ENCODE data around the gene TULP4. TPM values are rescaled to one million over a fixed set of nuclear protein-coding genes. Genes with fewer than 3 reads are reported as not detected.
"Not testable (repeated sequence)": the region's sequence is repeated elsewhere in the genome, so short reads cannot be mapped to it uniquely, and the experiment has no call there.

TULP4 gene
- total and polyA plus RNA-seq, 8 donors = 18.6 to 86.8 (median 21.7) TPM

DNA sequence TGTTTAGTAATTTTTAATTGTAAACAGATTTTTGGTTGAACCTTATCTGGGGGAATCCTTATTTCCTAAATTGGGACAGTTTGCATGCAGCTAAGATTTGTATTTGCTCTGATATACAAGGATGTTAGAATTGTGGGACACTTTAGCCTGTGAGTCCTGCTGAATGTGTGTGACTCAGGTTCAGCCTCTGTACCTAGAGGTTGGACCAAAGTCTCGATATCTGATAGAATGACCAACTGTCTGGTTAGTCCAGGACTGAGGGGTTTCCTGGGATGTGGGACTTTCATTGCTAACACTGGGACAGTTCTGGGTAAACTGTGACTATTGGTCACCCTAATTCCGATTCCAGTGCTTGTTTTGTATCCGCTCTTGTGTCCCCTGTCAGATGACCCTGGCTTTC, 20.2 kb upstream of the TULP4 start:
- H3K36me3 ChIP-seq = peaks cover 0 to 4% of the 10 kb centered on the region in 2 donors
- H3K27ac ChIP-seq = no peak overlapping the region
- TF ChIP-seq, protein P1, sequence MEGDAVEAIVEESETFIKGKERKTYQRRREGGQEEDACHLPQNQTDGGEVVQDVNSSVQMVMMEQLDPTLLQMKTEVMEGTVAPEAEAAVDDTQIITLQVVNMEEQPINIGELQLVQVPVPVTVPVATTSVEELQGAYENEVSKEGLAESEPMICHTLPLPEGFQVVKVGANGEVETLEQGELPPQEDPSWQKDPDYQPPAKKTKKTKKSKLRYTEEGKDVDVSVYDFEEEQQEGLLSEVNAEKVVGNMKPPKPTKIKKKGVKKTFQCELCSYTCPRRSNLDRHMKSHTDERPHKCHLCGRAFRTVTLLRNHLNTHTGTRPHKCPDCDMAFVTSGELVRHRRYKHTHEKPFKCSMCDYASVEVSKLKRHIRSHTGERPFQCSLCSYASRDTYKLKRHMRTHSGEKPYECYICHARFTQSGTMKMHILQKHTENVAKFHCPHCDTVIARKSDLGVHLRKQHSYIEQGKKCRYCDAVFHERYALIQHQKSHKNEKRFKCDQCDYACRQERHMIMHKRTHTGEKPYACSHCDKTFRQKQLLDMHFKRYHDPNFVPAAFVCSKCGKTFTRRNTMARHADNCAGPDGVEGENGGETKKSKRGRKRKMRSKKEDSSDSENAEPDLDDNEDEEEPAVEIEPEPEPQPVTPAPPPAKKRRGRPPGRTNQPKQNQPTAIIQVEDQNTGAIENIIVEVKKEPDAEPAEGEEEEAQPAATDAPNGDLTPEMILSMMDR (IDR thresholded peaks at IDR 0.05) = no peak
- no peaks in the 10 kb centered on the region for H3K4me1 ChIP-seq
- DNase-seq (no peak), ATAC-seq (no peak)
- peaks cover 0 to 16% of the 10 kb centered on the region in 2 donors for H3K9me3 ChIP-seq
- intact Hi-C loops (cut with DNase I) = no loop called here
- no peaks in the 10 kb centered on the region for H3K27me3 ChIP-seq
- no peak overlapping the region for H3K4me3 ChIP-seq

DNA sequence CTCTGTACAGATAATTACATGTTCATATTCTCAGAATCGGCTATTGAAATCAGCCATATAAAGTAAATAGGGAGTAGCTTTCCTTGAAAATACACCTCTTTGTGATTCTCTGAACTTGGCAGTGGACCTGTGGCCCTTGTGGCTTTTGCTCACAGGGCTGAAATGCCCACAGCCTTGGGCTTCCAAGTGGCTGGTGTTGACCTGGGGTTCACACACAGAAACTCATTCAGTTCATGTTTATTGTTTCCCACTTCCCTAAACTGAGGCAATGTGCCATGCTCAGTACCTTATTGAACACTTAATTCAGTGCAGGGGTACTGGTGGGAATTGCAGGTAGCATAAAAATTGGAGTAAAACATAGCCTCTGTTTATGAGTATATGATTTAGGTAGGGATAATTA, 19.1 kb upstream of the TULP4 start:
- Histone ChIP-seq H3K36me3 (peaks cover 0 to 4% of the 10 kb centered on the region in 2 donors), H3K9me3 (peaks cover 0 to 26% of the 10 kb centered on the region in 2 donors), H3K27me3 (no peaks in the 10 kb centered on the region), H3K4me3 (no peak overlapping the region), H3K4me1 (no peaks in the 10 kb centered on the region), H3K27ac (no peak overlapping the region)
- TF ChIP-seq, protein P1 (IDR thresholded peaks at IDR 0.05) = no peak
- no peak for DNase-seq
- intact Hi-C loops (cut with DNase I) = no loop called here
- no peak for ATAC-seq

DNA sequence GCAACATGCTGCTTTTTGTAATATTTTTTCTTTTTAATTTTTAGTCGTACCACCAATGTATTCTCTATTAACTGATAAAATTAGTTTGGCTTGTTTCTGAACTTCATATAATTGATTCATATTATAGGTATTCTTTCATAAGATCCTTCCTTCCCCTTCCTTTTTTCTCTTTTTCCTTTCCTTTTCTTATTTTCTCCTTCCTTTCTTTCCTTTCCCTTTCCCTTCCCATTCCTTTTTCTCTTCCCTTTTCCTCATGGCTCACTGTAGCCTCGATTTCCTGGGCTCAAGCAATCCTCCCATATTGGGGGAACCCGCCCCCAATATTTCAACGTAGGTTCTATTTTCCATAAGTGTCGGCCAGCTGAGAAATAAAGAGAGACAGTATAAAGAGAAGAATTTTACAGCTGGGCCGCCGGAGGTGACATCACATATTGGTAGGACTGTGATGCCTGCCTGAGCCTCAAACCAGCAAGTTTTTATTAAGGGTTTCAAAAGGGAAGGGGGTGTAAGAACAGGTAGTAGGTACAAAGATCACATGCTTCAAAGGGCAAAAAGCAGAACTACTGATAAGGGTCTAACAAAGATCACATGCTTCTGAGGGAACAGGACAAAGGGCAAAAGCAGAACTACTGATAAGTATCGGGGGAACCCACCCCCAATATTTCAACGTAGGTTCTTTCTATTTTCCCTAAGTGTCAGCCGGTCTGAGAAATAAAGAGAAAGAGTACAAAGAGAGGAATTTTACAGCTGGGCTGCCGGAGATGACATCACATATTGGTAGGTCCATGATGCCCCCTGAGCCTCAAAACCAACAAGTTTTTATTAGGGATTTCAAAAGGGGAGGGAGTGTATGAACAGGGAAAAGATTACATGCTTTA, 16.1 kb upstream of the TULP4 start:
- ATAC-seq; DNase-seq; H3K36me3 ChIP-seq; H3K27ac ChIP-seq; H3K27me3 ChIP-seq; H3K4me3 ChIP-seq; intact Hi-C loops (cut with DNase I); H3K4me1 ChIP-seq: not testable (repeated sequence)
- H3K9me3 ChIP-seq = peaks cover 0 to 30% of the 10 kb centered on the region in 2 donors

DNA sequence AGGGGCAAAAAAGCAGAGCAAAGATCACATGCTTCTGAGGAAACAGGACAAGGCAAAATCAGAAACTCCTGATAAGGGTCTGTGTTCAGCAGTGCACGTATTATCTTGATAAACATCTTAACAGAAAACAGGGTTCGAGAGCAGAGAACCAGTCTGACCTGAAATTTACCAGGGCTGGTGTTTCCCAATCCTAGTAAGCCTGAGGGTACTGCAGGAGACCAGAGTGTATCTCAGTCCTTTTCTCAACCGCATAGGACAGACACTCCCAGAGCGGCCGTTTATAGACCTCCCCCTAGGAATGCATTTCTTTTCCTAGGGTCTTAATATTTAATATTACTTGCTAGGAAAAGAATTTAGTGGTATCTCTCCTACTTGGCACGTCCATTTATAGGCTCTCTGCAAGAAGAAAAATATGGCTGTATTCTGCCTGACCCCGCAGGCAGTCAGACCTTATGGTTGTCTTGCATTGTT, 15.4 kb upstream of the TULP4 start:
- H3K9me3 ChIP-seq = peaks cover 0 to 30% of the 10 kb centered on the region in 2 donors
- H3K27ac ChIP-seq; H3K27me3 ChIP-seq; ATAC-seq; H3K4me3 ChIP-seq; intact Hi-C loops (cut with DNase I); H3K36me3 ChIP-seq; DNase-seq; H3K4me1 ChIP-seq: not testable (repeated sequence)

DNA sequence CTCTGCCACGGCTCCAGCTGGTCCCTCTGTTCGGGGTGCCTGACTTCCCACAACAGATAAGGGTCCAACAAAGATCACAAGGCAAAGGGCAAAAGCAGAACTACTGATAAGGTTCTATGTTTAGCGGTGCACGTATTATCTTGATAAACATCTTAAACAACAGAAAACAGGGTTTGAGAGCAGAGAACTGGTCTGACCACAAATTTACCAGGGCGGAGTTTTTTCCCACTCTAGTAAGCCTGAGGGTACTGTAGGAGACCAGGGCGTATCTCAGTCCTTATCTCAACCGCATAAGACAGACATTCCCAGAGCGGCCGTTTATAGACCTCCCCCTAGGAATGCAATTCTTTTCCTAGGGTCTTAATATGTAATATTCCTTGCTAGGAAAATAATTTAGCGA, 14.6 kb upstream of the TULP4 start:
- DNase-seq; H3K27me3 ChIP-seq; H3K4me3 ChIP-seq; H3K27ac ChIP-seq; intact Hi-C loops (cut with DNase I); H3K36me3 ChIP-seq; ATAC-seq; H3K4me1 ChIP-seq: not testable (repeated sequence)
- H3K9me3 ChIP-seq = peaks cover 0 to 30% of the 10 kb centered on the region in 2 donors

DNA sequence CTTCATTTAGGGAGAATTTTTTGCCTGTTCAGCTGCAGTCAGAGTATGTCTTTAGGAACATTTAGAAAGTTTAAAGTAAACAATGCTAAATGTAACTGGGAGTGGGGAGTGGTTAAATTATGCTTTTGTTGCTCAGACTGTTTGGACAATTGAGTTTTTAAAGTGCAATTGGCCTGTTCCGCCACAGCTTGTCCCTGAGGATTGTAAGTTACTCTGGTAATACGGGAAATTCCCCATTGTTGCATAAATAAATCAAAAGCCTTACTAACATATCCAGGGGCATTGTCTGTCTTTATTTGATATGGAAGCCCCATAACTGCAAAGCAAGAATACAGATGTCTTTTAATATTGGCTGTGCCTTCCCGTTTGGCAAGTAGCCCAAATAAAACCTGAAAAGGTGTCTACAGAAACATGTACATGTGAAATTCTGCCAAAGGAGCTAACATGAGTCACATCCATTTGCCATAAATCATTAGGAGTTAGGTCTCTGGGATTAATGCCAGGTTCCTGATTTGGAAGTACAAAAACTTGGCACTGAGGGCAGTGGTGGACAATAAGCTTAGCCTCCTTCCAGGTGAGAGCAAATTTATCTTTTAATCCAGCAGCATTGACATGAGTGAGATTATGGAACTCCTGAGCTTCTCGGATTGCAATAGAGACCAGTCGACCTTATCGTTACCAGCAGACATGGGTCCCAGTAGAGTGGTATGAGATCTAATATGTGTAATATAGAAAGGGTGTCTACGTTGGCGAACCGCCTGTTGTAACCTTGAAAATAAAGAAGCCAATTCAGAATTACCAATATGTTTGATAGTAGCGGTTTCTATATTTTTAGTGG, 11.7 kb upstream of the TULP4 start:
- intact Hi-C loops (cut with DNase I); ATAC-seq; H3K36me3 ChIP-seq; H3K4me3 ChIP-seq; DNase-seq; H3K27me3 ChIP-seq; H3K27ac ChIP-seq; H3K4me1 ChIP-seq: not testable (repeated sequence)
- H3K9me3 ChIP-seq = peaks cover 0 to 28% of the 10 kb centered on the region in 2 donors

DNA sequence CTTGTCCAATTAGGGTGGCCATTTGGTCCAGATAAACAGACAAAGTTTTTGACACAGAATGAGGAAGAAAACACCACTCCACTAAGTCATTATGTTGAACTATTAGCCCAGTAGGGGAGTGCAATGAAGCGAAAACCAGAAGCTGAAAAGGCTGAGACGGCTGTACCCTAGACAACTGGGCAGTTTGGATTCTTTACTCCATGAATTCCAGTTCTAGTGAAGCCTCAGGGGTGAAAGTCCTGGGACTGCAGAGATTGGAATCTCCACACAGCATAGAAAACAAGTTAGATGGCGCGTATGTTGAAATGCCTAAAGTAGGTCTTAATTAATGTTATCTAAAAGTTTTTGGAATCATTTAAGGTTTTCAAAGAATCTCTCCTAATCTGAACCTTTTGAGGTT, 10.7 kb upstream of the TULP4 start:
- H3K4me1 ChIP-seq; DNase-seq; H3K27ac ChIP-seq; H3K27me3 ChIP-seq; intact Hi-C loops (cut with DNase I); H3K4me3 ChIP-seq; ATAC-seq; H3K36me3 ChIP-seq: not testable (repeated sequence)
- H3K9me3 ChIP-seq = peaks cover 0 to 18% of the 10 kb centered on the region in 2 donors

DNA sequence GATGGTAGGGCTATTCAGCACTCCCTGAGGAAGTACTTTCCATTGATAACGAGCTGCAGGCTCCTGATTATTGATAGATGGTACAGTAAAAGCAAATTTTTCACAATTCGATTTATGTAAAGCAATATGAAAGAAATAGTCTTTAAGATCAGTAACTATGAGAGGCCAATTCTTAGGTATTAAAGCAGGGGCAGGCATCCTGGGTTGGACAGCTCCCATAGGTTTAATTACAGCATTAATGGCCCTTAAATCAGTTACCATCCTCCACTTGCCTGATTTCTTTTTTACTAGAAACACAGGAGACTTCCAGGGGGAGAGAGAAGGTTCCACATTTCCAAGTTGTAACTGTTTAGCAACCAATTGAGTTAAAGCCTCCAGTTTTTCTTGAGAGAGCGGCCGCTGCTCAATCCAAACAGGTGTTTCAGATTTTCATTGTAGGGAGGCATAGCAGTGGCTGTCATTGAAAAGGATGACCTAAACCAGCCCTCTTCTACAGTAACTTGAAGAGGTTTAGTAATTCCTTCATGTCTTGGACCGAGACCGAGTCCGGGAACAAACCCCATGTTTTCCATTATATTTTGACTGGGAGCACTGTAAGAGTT, 10.0 kb upstream of the TULP4 start:
- DNase-seq; H3K4me3 ChIP-seq; H3K36me3 ChIP-seq; H3K27me3 ChIP-seq; H3K4me1 ChIP-seq; H3K27ac ChIP-seq; intact Hi-C loops (cut with DNase I); ATAC-seq: not testable (repeated sequence)
- peaks cover 0 to 10% of the 10 kb centered on the region in 2 donors for H3K9me3 ChIP-seq
